ENCODE measurements around the gene DNAH6.

The DNAH6 gene

GRCh38 chr2:84732897-84733778 is 216.8 kb downstream of the DNAH6 start:
- Histone ChIP-seq H4K91ac (ENCODE audit: low read depth, low read length) (no peak overlapping the region), H2BK12ac (ENCODE audit: low read length) (no peak overlapping the region), H3K4me1 (ENCODE audit: control insufficient read depth in 1 of 2, insufficient read depth in 2 of 2, low read length in 2 of 2) (no peaks in the 10 kb centered on the region), H4K8ac (ENCODE audit: low read depth, low read length) (no peak overlapping the region), H3K23ac (ENCODE audit: low read length) (no peak overlapping the region), H2AFZ (ENCODE audit: insufficient read depth, low read length, poor library complexity) (no peak overlapping the region), H2BK120ac (ENCODE audit: insufficient read depth, low read length, poor library complexity) (no peak overlapping the region), H3K36me3 (ENCODE audit: control insufficient read depth in 1 of 2, insufficient read depth in 2 of 2, low read length in 2 of 2) (no peaks in the 10 kb centered on the region), H3K79me1 (ENCODE audit: low read length) (no peaks in the 10 kb centered on the region), H2BK5ac (ENCODE audit: low read depth, low read length, poor library complexity) (no peak overlapping the region), H4K12ac (ENCODE audit: low read depth, low read length) (no peak overlapping the region), H3K4ac (ENCODE audit: low read depth, low read length) (no peak overlapping the region), H3K9me3 (ENCODE audit: insufficient read depth, low read depth, low read length) (no peaks in the 10 kb centered on the region), H3K18ac (ENCODE audit: low read length) (no peak overlapping the region), H2AK5ac (ENCODE audit: low read length) (no peak overlapping the region), H3K4me2 (ENCODE audit: low read length) (no peak overlapping the region), H3K9ac (ENCODE audit: low read length) (no peak overlapping the region), H3K4me3 (ENCODE audit: low read depth, low read length) (no peak overlapping the region), H3K14ac (ENCODE audit: low read length) (no peak overlapping the region), H3K27me3 (ENCODE audit: insufficient read depth, low read length) (no peaks in the 10 kb centered on the region), H3K27ac (ENCODE audit: low read depth, low read length) (no peak overlapping the region), H3K79me2 (ENCODE audit: control insufficient read depth, insufficient read depth, low read length, poor library complexity) (no peaks in the 10 kb centered on the region)
- no CpG with 5 or more reads among the region's 6 CpGs for WGBS (ENCODE audit: extremely low coverage, insufficient coverage, insufficient read length)
- DNase-seq: no peak

- Histone ChIP-seq H3K14ac (ENCODE audit: low read length) (no peak overlapping the region), H4K12ac (ENCODE audit: low read depth, low read length) (no peak overlapping the region), H4K8ac (ENCODE audit: low read depth, low read length) (no peak overlapping the region), H3K18ac (ENCODE audit: low read length) (no peak overlapping the region), H3K9ac (ENCODE audit: low read length) (no peak overlapping the region), H3K79me2 (ENCODE audit: control insufficient read depth, insufficient read depth, low read length, poor library complexity) (no peaks in the 10 kb centered on the region), H3K4me1 (ENCODE audit: control insufficient read depth in 1 of 2, insufficient read depth in 2 of 2, low read length in 2 of 2) (no peaks in the 10 kb centered on the region), H2BK5ac (ENCODE audit: low read depth, low read length, poor library complexity) (no peak overlapping the region), H3K36me3 (ENCODE audit: control insufficient read depth in 1 of 2, insufficient read depth in 2 of 2, low read length in 2 of 2) (no peaks in the 10 kb centered on the region), H2BK120ac (ENCODE audit: insufficient read depth, low read length, poor library complexity) (no peak overlapping the region), H2AFZ (ENCODE audit: insufficient read depth, low read length, poor library complexity) (no peak overlapping the region), H3K4ac (ENCODE audit: low read depth, low read length) (no peak overlapping the region), H4K91ac (ENCODE audit: low read depth, low read length) (no peak overlapping the region), H3K23ac (ENCODE audit: low read length) (no peak overlapping the region), H2BK12ac (ENCODE audit: low read length) (no peak overlapping the region), H3K4me3 (ENCODE audit: low read depth, low read length) (no peak overlapping the region), H3K27ac (ENCODE audit: low read depth, low read length) (no peak overlapping the region), H3K9me3 (ENCODE audit: insufficient read depth, low read depth, low read length) (no peaks in the 10 kb centered on the region), H3K27me3 (ENCODE audit: insufficient read depth, low read length) (no peaks in the 10 kb centered on the region), H3K4me2 (ENCODE audit: low read length) (no peak overlapping the region), H3K79me1 (ENCODE audit: low read length) (no peaks in the 10 kb centered on the region), H2AK5ac (ENCODE audit: low read length) (no peak overlapping the region)
- WGBS (ENCODE audit: extremely low coverage, insufficient coverage, insufficient read length): no CpG with 5 or more reads among the region's 1 CpG
- DNase-seq: no peak
Observed at GRCh38 chr2:84735389-84735788, 219.1 kb downstream of the DNAH6 start.

- no peak overlapping the region for H4K12ac ChIP-seq (ENCODE audit: low read depth, low read length)
- WGBS (ENCODE audit: extremely low coverage, insufficient coverage, insufficient read length): no CpG with 5 or more reads among the region's 3 CpGs
Observed at GRCh38 chr2:84741182-84741822, 225.0 kb downstream of the DNAH6 start.

GRCh38 chr2:84748341-84748740 is 232.0 kb downstream of the DNAH6 start:
- Histone ChIP-seq H3K4ac (ENCODE audit: low read depth, low read length) (no peak overlapping the region), H3K27me3 (ENCODE audit: insufficient read depth, low read length) (no peaks in the 10 kb centered on the region), H3K79me1 (ENCODE audit: low read length) (no peaks in the 10 kb centered on the region), H4K8ac (ENCODE audit: low read depth, low read length) (no peak overlapping the region), H3K23ac (ENCODE audit: low read length) (no peak overlapping the region), H2AFZ (ENCODE audit: insufficient read depth, low read length, poor library complexity) (no peak overlapping the region), H3K36me3 (ENCODE audit: control insufficient read depth in 1 of 2, insufficient read depth in 2 of 2, low read length in 2 of 2) (no peaks in the 10 kb centered on the region), H2BK120ac (ENCODE audit: insufficient read depth, low read length, poor library complexity) (no peak overlapping the region), H2BK12ac (ENCODE audit: low read length) (no peak overlapping the region), H3K9me3 (ENCODE audit: insufficient read depth, low read depth, low read length) (no peaks in the 10 kb centered on the region), H3K4me2 (ENCODE audit: low read length) (no peak overlapping the region), H3K27ac (ENCODE audit: low read depth, low read length) (no peak overlapping the region), H4K91ac (ENCODE audit: low read depth, low read length) (no peak overlapping the region), H3K18ac (ENCODE audit: low read length) (no peak overlapping the region), H3K9ac (ENCODE audit: low read length) (no peak overlapping the region), H2AK5ac (ENCODE audit: low read length) (no peak overlapping the region), H4K12ac (ENCODE audit: low read depth, low read length) (no peak overlapping the region), H3K14ac (ENCODE audit: low read length) (no peak overlapping the region), H2BK5ac (ENCODE audit: low read depth, low read length, poor library complexity) (no peak overlapping the region), H3K79me2 (ENCODE audit: control insufficient read depth, insufficient read depth, low read length, poor library complexity) (no peaks in the 10 kb centered on the region), H3K4me3 (ENCODE audit: low read depth, low read length) (no peak overlapping the region), H3K4me1 (ENCODE audit: control insufficient read depth in 1 of 2, insufficient read depth in 2 of 2, low read length in 2 of 2) (no peaks in the 10 kb centered on the region)
- DNase-seq: no peak

More at GRCh38 chr2:84741182-84741822, 225.0 kb downstream of the DNAH6 start:
- Histone ChIP-seq H2AFZ (ENCODE audit: insufficient read depth, low read length, poor library complexity) (no peak overlapping the region), H3K27ac (ENCODE audit: low read depth, low read length) (no peak overlapping the region), H2BK120ac (ENCODE audit: insufficient read depth, low read length, poor library complexity) (no peak overlapping the region), H4K8ac (ENCODE audit: low read depth, low read length) (no peak overlapping the region), H3K36me3 (ENCODE audit: control insufficient read depth in 1 of 2, insufficient read depth in 2 of 2, low read length in 2 of 2) (no peaks in the 10 kb centered on the region), H3K23ac (ENCODE audit: low read length) (no peak overlapping the region), H3K9ac (ENCODE audit: low read length) (no peak overlapping the region), H2BK12ac (ENCODE audit: low read length) (no peak overlapping the region), H3K4me1 (ENCODE audit: control insufficient read depth in 1 of 2, insufficient read depth in 2 of 2, low read length in 2 of 2) (no peaks in the 10 kb centered on the region), H3K14ac (ENCODE audit: low read length) (no peak overlapping the region), H3K4ac (ENCODE audit: low read depth, low read length) (no peak overlapping the region), H3K18ac (ENCODE audit: low read length) (no peak overlapping the region), H4K91ac (ENCODE audit: low read depth, low read length) (no peak overlapping the region), H2BK5ac (ENCODE audit: low read depth, low read length, poor library complexity) (no peak overlapping the region), H2AK5ac (ENCODE audit: low read length) (no peak overlapping the region), H3K4me3 (ENCODE audit: low read depth, low read length) (no peak overlapping the region), H3K79me1 (ENCODE audit: low read length) (no peaks in the 10 kb centered on the region), H3K27me3 (ENCODE audit: insufficient read depth, low read length) (no peaks in the 10 kb centered on the region), H3K79me2 (ENCODE audit: control insufficient read depth, insufficient read depth, low read length, poor library complexity) (no peaks in the 10 kb centered on the region), H3K9me3 (ENCODE audit: insufficient read depth, low read depth, low read length) (peaks cover 3% of the 10 kb centered on the region), H3K4me2 (ENCODE audit: low read length) (no peak overlapping the region)
- DNase-seq: peak in 1 of 2 donors; percentile 3

Data from trophoblast cell (in vitro differentiated cells and primary cell).